Liver (tissue), 9 donors: ENCODE measurements around the gene VDAC2. TPM values are rescaled to one million over a fixed set of nuclear protein-coding genes. Genes with fewer than 3 reads are reported as not detected.
"Not testable (repeated sequence)": the region's sequence is repeated elsewhere in the genome, so short reads cannot be mapped to it uniquely, and the experiment has no call there.

ENCODE experiments used
- DNase-seq: peaks from one replicate; pipeline ENCODE4 v3.0.0-alpha.2; 2017; ENCODE audit warnings: low spot score
- H3K27ac ChIP-seq, 2 donors: one replicate each; pipeline ENCODE4 v1.7.0; 2013; ENCODE audit warnings: inconsistent platforms in 2 of 2, low read length in 2 of 2, control low read depth in 1 of 2, low read depth in 1 of 2, mild to moderate bottlenecking in 1 of 2
- H3K27me3 ChIP-seq, 4 donors: one replicate each; pipeline versions ENCODE4 v1.6.1 to v1.7.0; 2013; ENCODE audit warnings: low read length in 3 of 4, inconsistent platforms in 1 of 4, mild to moderate bottlenecking in 1 of 4, moderate library complexity in 1 of 4; ENCODE audit not compliant: control insufficient read depth in 4 of 4, insufficient read depth in 4 of 4
- H3K36me3 ChIP-seq, 4 donors: one replicate each; pipeline versions ENCODE4 v1.6.1 to v1.7.0; 2013; ENCODE audit warnings: low read length in 3 of 4, mild to moderate bottlenecking in 3 of 4, low read depth in 1 of 4, moderate library complexity in 1 of 4; ENCODE audit not compliant: control insufficient read depth in 4 of 4, insufficient read depth in 3 of 4
- H3K4me1 ChIP-seq, 4 donors: one replicate each; pipeline versions ENCODE4 v1.6.1 to v1.7.0; 2013; ENCODE audit warnings: low read length in 3 of 4, mild to moderate bottlenecking in 3 of 4, moderate library complexity in 1 of 4; ENCODE audit not compliant: control insufficient read depth in 4 of 4, insufficient read depth in 4 of 4
- H3K4me3 ChIP-seq, 3 donors: one replicate each; pipeline versions ENCODE4 v1.6.1 to v1.7.0; 2013; ENCODE audit warnings: low read length in 3 of 3, control low read depth in 1 of 3, low read depth in 1 of 3, mild to moderate bottlenecking in 1 of 3
- H3K9ac ChIP-seq, 2 donors: one replicate each; pipeline ENCODE4 v1.7.0; 2013; ENCODE audit warnings: low read length in 2 of 2, mild to moderate bottlenecking in 2 of 2, moderate library complexity in 2 of 2, control low read depth in 1 of 2, low read depth in 1 of 2
- H3K9me3 ChIP-seq, 4 donors: one replicate each; pipeline versions ENCODE4 v1.6.1 to v1.7.0; 2013; ENCODE audit warnings: low read length in 3 of 4; ENCODE audit not compliant: control insufficient read depth in 4 of 4
- CTCF ChIP-seq: fragments of 150-350 bp; IDR thresholded peaks from 2 replicates; pipeline ENCODE4 v1.5.1; 2017; ENCODE audit warnings: improper control_type of control experiment, low read depth, low read length; ENCODE audit not compliant: missing input control
- EGR1 ChIP-seq, 2 donors: IDR thresholded peaks; 2 replicates each; pipeline ENCODE4 v1.6.1; 2016 to 2018; ENCODE audit warnings: antibody characterized with exemption in 2 of 2, low read depth in 2 of 2
- FOXA1 ChIP-seq: IDR thresholded peaks from 2 replicates; pipeline ENCODE4 v1.6.1; 2016; ENCODE audit warnings: antibody characterized with exemption
- FOXA2 ChIP-seq: IDR thresholded peaks from 2 replicates; pipeline ENCODE4 v1.6.1; 2016; ENCODE audit warnings: antibody characterized with exemption
- GABPA ChIP-seq, 2 donors: IDR thresholded peaks in 1 of 2; conservative IDR thresholded peaks in 1 of 2; 2 replicates each; pipeline ENCODE4 v1.6.1; 2016; ENCODE audit warnings: antibody characterized with exemption in 2 of 2, mild to moderate bottlenecking in 1 of 2, moderate library complexity in 1 of 2
- HNF4A ChIP-seq, 2 donors: conservative IDR thresholded peaks; 2 replicates each; pipeline ENCODE4 v1.6.1; 2016; ENCODE audit warnings: antibody characterized with exemption in 2 of 2, mild to moderate bottlenecking in 2 of 2
- HNF4G ChIP-seq: IDR thresholded peaks from 2 replicates; pipeline ENCODE4 v1.6.1; 2016; ENCODE audit warnings: antibody characterized with exemption
- JUND ChIP-seq, 2 donors: IDR thresholded peaks; 2 replicates each; pipeline ENCODE4 v1.6.1; 2016; ENCODE audit warnings: antibody characterized with exemption in 2 of 2
- MAX ChIP-seq: IDR thresholded peaks from 2 replicates; pipeline ENCODE4 v1.6.1; 2016; ENCODE audit warnings: antibody characterized with exemption
- NR2F2 ChIP-seq: IDR thresholded peaks from 2 replicates; pipeline ENCODE4 v1.6.1; 2016; ENCODE audit warnings: antibody characterized with exemption
- RAD21 ChIP-seq, 2 donors: IDR thresholded peaks; 2 replicates each; pipeline ENCODE4 v1.6.1; 2016; ENCODE audit warnings: antibody characterized with exemption in 2 of 2, mild to moderate bottlenecking in 2 of 2
- REST ChIP-seq: IDR thresholded peaks from 2 replicates; pipeline ENCODE4 v1.6.1; 2016; ENCODE audit warnings: antibody characterized with exemption, mild to moderate bottlenecking
- RXRA ChIP-seq, 2 donors: IDR thresholded peaks; 2 replicates each; pipeline ENCODE4 v1.6.1; 2017 to 2018; ENCODE audit warnings: antibody characterized with exemption in 2 of 2, mild to moderate bottlenecking in 1 of 2
- SP1 ChIP-seq: IDR thresholded peaks from 2 replicates; pipeline ENCODE4 v1.6.1; 2018; ENCODE audit warnings: antibody characterized with exemption, mild to moderate bottlenecking
- TAF1 ChIP-seq: conservative IDR thresholded peaks from 2 replicates; pipeline ENCODE4 v1.6.1; 2016; ENCODE audit warnings: antibody characterized with exemption, mild to moderate bottlenecking
- YY1 ChIP-seq: IDR thresholded peaks from 2 replicates; pipeline ENCODE4 v1.6.1; 2016; ENCODE audit warnings: antibody characterized with exemption, mild to moderate bottlenecking
- ZBTB33 ChIP-seq: IDR thresholded peaks from 2 replicates; pipeline ENCODE4 v1.6.1; 2016; ENCODE audit warnings: antibody characterized with exemption
- WGBS: extraction: QIAGEN DNeasy Blood & Tissue Kit; methylation state at CpG from one replicate; pipeline ENCODE4 v1.1.7; 2013; 5-methylcytosine and 5-hydroxymethylcytosine counted together
- polyA plus RNA-seq, 2 donors: library from polyadenylated mRNA; stranded (reverse) in 1 of 2; unstranded in 1 of 2; fragments of 200-250 nt in 1 of 2; fragments of >200 nt in 1 of 2; fragmentation: Nextera tagmentation in 1 of 2; extraction: Ambion mirVana in 1 of 2; gene quantifications; one replicate each; pipeline versions ENCODE4 v1.2.1 to v1.2.3, GENCODE V29; 2013 to 2015
- total RNA-seq, 2 donors: library from RNA; depleted of rRNA; stranded (reverse); fragments of >200 nt; gene quantifications; one replicate each; pipeline ENCODE4 v1.2.3, GENCODE V29; 2014
- TF ChIP-seq, protein P1 (sequence below): IDR thresholded peaks from 2 replicates; pipeline ENCODE4 v1.6.1; 2016; ENCODE audit warnings: antibody characterized with exemption
- donor health status: healthy.
- donor health status: healthy.
- donor health status: healthy.
- donor health status: healthy.
- donor health status: healthy.

VDAC2 gene
- total and polyA plus RNA-seq, 4 donors, result 41.3 to 67.1 (median 52.5) TPM

- Histone ChIP-seq H3K4me1 (no peaks in the 10 kb centered on the region), H3K4me3 (no peak overlapping the region), H3K27me3 (no peaks in the 10 kb centered on the region), H3K9me3 (no peaks in the 10 kb centered on the region), H3K27ac (no peak overlapping the region), H3K9ac (no peak overlapping the region), H3K36me3 (no peaks in the 10 kb centered on the region)
- 96% methylated on average over 5 of the region's 5 CpGs for WGBS
- no peak for DNase-seq
- TF ChIP-seq RXRA (IDR thresholded peaks at IDR 0.05) (no peak), HNF4G (no peak), NR2F2 (no peak)
These were observed 6.9 kb upstream of the VDAC2 start for GRCh38 chr10:75203724-75204123.

- Histone ChIP-seq H3K36me3 (no peaks in the 10 kb centered on the region), H3K9me3 (no peaks in the 10 kb centered on the region), H3K4me1 (peaks cover 0 to 6% (median 3%) of the 10 kb centered on the region in 4 donors), H3K9ac (no peak overlapping the region), H3K27ac (no peak overlapping the region), H3K4me3 (no peak overlapping the region), H3K27me3 (no peaks in the 10 kb centered on the region)
- 94% methylated on average over 2 of the region's 2 CpGs for WGBS
- TF ChIP-seq ZBTB33 (no peak), HNF4A (conservative IDR thresholded peaks at IDR 0.05) (no peak), CTCF (no peak), HNF4G (no peak), YY1 (no peak), FOXA1 (no peak), JUND (IDR thresholded peaks at IDR 0.05) (no peak), FOXA2 (no peak), GABPA (IDR thresholded peaks at IDR 0.05 in 1 of 2, conservative IDR thresholded peaks at IDR 0.05 in 1 of 2) (no peak), EGR1 (IDR thresholded peaks at IDR 0.05; ENCODE audit: low read depth in 2 of 2) (no peak), SP1 (no peak), MAX (no peak), NR2F2 (no peak), RAD21 (IDR thresholded peaks at IDR 0.05) (no peak), RXRA (IDR thresholded peaks at IDR 0.05) (no peak), TAF1 (no peak), REST (no peak)
- TF ChIP-seq, protein P1, sequence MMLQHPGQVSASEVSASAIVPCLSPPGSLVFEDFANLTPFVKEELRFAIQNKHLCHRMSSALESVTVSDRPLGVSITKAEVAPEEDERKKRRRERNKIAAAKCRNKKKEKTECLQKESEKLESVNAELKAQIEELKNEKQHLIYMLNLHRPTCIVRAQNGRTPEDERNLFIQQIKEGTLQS, result no peak
- DNase-seq, result no peak
These were observed 4.7 kb upstream of the VDAC2 start for GRCh38 chr10:75205908-75206307.

DNA sequence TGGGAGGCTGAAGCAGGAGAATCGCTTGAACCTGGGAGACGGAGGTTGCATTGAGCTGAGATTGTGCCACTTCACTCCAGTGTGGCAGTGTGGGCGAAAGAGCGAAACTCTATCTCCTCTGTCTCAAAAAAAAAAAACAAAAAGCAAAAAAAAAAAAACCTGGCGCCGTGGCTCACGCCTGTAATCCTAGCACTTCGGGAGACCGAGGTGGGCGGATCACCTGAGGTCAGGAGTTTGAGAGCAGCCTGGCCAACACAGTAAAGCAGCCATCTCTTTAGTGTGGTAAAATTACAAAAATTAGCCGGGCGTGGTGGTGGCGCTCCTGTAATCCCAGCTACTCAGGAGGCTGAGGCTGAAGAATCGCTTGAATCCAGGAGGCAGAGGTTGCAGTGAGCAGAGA, 4.0 kb upstream of the VDAC2 start:
- H3K27ac ChIP-seq, result not testable (repeated sequence)

More for the DNA sequence above, 4.0 kb upstream of the VDAC2 start:
- not testable (repeated sequence) for H3K27me3 ChIP-seq, H3K4me3 ChIP-seq, DNase-seq, H3K9me3 ChIP-seq, H3K4me1 ChIP-seq, H3K36me3 ChIP-seq, H3K9ac ChIP-seq
- WGBS, result 96% methylated on average over 14 of the region's 14 CpGs
